HAP-1 (cell line): ENCODE data around the gene CENPT.

Source experiments
- DNase-seq, 2 experiments: peaks; one replicate each; pipeline ENCODE4 v3.0.0-alpha.2; 2016 to 2020; ENCODE audit warnings: low spot score in 2 of 2
- H3K27me3 ChIP-seq: fragments of 250-450 bp; sonication (Bioruptor Pico); 2 replicates; pipeline ENCODE4 v1.5.1; 2020; ENCODE audit warnings: low read depth, mild to moderate bottlenecking, moderate library complexity
- H3K36me3 ChIP-seq: fragments of 250-450 bp; sonication (Bioruptor Pico); replicated peaks from 2 replicates; pipeline ENCODE4 v1.5.1; 2020; ENCODE audit warnings: mild to moderate bottlenecking
- H3K4me1 ChIP-seq: fragments of 250-450 bp; sonication (Bioruptor Pico); 2 replicates; pipeline ENCODE4 v1.5.1; 2020; ENCODE audit warnings: mild to moderate bottlenecking
- H3K4me3 ChIP-seq: fragments of 250-450 bp; sonication (Bioruptor Pico); 2 replicates; pipeline ENCODE4 v1.5.1; 2020; ENCODE audit warnings: mild to moderate bottlenecking, moderate library complexity
- H3K9me3 ChIP-seq: fragments of 250-450 bp; sonication (Bioruptor Pico); 2 replicates; pipeline ENCODE4 v1.5.1; 2020; ENCODE audit warnings: mild to moderate bottlenecking, moderate library complexity
- in situ Hi-C: fragments of 300-500 bp; cut with MboI; formaldehyde crosslinking; loops from 3 replicates; pipeline ENCODE4 v1.14.3; 2020; ENCODE audit warnings: low sequenced_read_pairs, inconsistent platforms, mixed read lengths

CENPT gene

DNA sequence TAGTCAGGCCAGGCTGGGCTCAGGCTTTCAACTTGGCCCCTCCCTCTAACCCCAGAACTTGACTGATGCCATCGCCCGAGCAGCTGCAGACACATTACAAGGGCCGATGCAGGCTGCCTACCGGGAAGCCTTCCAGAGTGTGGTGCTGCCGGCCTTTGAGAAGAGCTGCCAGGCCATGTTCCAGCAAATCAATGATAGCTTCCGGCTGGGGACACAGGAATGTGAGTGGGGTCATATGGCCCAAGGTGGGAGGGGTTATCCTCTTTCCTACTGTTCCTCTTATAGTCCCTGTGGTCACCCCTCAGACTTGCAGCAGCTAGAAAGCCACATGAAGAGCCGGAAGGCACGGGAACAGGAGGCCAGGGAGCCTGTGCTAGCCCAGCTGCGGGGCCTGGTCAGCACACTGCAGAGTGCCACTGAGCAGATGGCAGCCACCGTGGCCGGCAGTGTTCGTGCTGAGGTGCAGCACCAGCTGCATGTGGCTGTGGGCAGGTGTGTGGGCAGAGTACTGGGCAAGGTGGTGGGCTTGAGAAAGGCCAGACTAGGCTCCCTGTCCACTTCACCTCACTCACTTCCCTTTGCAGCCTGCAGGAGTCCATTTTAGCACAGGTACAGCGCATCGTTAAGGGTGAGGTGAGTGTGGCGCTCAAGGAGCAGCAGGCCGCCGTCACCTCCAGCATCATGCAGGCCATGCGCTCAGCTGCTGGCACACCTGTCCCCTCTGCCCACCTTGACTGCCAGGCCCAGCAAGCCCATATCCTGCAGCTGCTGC, 35.1 kb upstream of the CENPT start:
- Histone ChIP-seq H3K4me3 (no peak overlapping the region), H3K27me3 (no peaks in the 10 kb centered on the region), H3K36me3 (peaks cover 71% of the 10 kb centered on the region), H3K4me1 (no peaks in the 10 kb centered on the region), H3K9me3 (no peaks in the 10 kb centered on the region)
- no peak for DNase-seq
- in situ Hi-C loops: no loop called here

DNA sequence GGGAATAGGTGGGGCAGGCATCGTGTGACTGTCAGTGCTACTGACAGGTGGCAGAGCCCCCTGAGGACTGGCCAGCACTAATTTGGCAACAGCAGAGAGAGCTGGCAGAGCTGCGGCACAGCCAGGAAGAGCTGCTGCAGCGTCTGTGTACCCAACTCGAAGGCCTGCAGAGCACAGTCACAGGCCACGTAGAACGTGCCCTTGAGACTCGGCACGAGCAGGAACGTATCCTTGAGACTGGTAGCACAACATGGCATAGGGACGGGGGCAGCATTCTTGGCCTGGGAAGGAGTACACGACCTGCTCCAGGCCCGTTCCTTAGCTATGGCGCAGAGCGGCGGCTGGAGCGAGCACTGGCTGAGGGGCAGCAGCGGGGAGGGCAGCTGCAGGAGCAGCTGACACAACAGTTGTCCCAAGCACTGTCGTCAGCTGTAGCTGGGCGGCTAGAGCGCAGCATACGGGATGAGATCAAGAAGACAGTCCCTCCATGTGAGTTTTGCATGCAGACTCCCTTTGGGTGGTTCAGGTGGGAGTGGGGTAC, 34.2 kb upstream of the CENPT start:
- DNase-seq: no peak
- no peaks in the 10 kb centered on the region for H3K4me1 ChIP-seq
- no peak overlapping the region for H3K4me3 ChIP-seq
- in situ Hi-C loops: no loop called here
- H3K36me3 ChIP-seq: peaks cover 80% of the 10 kb centered on the region
- H3K9me3 ChIP-seq: no peaks in the 10 kb centered on the region
- no peaks in the 10 kb centered on the region for H3K27me3 ChIP-seq

DNA sequence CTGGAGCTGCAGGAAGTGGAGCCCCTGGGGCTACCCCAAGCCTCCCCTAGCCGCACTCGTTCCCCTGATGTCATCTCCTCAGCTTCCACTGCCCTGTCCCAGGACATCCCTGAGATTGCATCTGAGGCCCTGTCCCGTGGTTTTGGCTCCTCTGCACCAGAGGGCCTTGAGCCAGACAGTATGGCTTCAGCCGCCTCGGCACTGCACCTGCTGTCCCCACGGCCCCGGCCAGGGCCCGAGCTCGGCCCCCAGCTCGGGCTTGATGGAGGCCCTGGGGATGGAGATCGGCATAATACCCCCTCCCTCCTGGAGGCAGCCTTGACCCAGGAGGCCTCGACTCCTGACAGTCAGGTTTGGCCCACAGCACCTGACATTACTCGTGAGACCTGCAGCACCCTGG, 33.1 kb upstream of the CENPT start:
- H3K4me3 ChIP-seq: no peak overlapping the region
- in situ Hi-C loops: no loop called here
- no peaks in the 10 kb centered on the region for H3K27me3 ChIP-seq
- no peaks in the 10 kb centered on the region for H3K4me1 ChIP-seq
- no peak for DNase-seq
- H3K36me3 ChIP-seq: peaks cover 88% of the 10 kb centered on the region
- H3K9me3 ChIP-seq: no peaks in the 10 kb centered on the region

DNA sequence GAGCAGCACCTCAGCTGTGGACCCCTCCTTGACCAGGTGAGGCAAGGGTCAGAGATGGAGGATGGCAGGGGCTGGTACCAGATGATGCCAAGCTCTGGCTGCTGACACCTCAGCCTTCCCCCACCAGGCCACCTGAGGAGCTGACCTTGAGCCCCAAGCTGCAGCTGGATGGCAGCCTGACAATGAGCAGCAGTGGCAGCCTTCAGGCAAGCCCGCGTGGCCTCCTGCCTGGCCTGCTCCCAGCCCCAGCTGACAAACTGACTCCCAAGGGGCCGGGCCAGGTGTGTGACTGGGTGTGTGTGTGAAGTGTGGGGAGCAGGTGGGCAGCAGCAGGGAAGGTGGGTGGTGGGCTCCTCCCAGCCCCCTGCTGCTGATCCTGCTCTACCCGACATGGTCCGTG, 32.4 kb upstream of the CENPT start:
- Histone ChIP-seq H3K4me1 (no peaks in the 10 kb centered on the region), H3K9me3 (no peaks in the 10 kb centered on the region), H3K36me3 (peaks cover 88% of the 10 kb centered on the region), H3K27me3 (no peaks in the 10 kb centered on the region), H3K4me3 (no peak overlapping the region)
- in situ Hi-C loops: no loop called here
- DNase-seq: no peak

DNA sequence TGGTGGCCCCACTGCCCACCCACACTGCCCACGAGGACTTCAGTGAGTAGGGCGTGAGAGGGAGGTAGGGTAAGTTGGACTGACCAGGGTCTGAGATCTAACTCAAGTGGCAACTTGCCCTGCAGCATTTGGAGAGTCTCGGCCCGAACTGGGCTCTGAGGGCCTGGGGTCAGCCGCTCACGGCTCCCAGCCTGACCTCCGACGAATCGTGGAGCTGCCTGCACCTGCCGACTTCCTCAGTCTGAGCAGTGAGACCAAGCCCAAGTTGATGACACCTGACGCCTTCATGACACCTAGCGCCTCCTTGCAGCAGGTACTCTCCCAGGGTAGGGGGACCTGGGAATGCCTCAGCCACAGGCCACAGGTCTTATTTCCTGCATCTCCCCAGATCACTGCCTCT, 32.0 kb upstream of the CENPT start:
- Histone ChIP-seq H3K36me3 (peaks cover 84% of the 10 kb centered on the region), H3K9me3 (no peaks in the 10 kb centered on the region), H3K27me3 (no peaks in the 10 kb centered on the region), H3K4me1 (no peaks in the 10 kb centered on the region), H3K4me3 (no peak overlapping the region)
- no peak for DNase-seq
- in situ Hi-C loops: no loop called here

- peaks cover 6% of the 10 kb centered on the region for H3K4me1 ChIP-seq
- in situ Hi-C loops: no loop called here
- no peaks in the 10 kb centered on the region for H3K9me3 ChIP-seq
- no peak for DNase-seq
- no peaks in the 10 kb centered on the region for H3K27me3 ChIP-seq
- H3K36me3 ChIP-seq: peaks cover 78% of the 10 kb centered on the region
- H3K4me3 ChIP-seq: no peak overlapping the region
Measured at GRCh38 chr16:67878846-67879245, 31.4 kb upstream of the CENPT start.

- in situ Hi-C loops: no loop called here
- Histone ChIP-seq H3K4me1 (peaks cover 6% of the 10 kb centered on the region), H3K36me3 (peaks cover 73% of the 10 kb centered on the region), H3K9me3 (no peaks in the 10 kb centered on the region), H3K4me3 (no peak overlapping the region), H3K27me3 (no peaks in the 10 kb centered on the region)
- no peak for DNase-seq
Measured at GRCh38 chr16:67878232-67878631, 30.7 kb upstream of the CENPT start.

- in situ Hi-C loops: no loop called here
- H3K27me3 ChIP-seq: no peaks in the 10 kb centered on the region
- H3K9me3 ChIP-seq: no peaks in the 10 kb centered on the region
- H3K36me3 ChIP-seq: peaks cover 66% of the 10 kb centered on the region
- H3K4me1 ChIP-seq: peaks cover 11% of the 10 kb centered on the region
- DNase-seq: no peak
- no peak overlapping the region for H3K4me3 ChIP-seq
Measured at GRCh38 chr16:67877064-67877463, 29.6 kb upstream of the CENPT start.

DNA sequence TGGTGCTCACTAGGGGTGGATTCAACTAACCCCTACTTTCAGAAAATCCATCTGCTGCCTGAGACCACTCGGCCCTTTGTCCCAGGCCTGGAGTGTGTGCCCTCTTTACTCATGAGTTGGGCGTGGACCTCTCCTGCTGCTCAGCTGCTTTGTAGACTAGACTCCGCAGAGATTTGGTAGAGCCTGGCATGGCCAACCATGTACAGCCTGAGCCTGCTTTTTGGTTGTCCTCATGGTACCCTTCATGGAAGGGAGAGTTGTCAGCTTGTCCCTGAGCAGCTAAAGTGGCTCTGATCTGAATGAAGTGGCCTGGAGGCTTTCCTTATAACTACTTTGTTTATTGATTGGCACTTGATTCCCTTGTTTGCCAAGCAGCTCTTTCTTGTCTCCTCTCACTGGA, 26.9 kb upstream of the CENPT start:
- Histone ChIP-seq H3K4me3 (peak overlapping the region; percentile 89), H3K36me3 (peaks cover 63% of the 10 kb centered on the region), H3K27me3 (no peaks in the 10 kb centered on the region), H3K4me1 (peaks cover 11% of the 10 kb centered on the region), H3K9me3 (no peaks in the 10 kb centered on the region)
- in situ Hi-C loops: no loop called here
- no peak for DNase-seq

GRCh38 chr16:67873435-67874370, 26.2 kb upstream of the CENPT start:
- in situ Hi-C loops: no loop called here
- Histone ChIP-seq H3K4me3 (peak overlapping the region; percentile 89), H3K4me1 (peaks cover 11% of the 10 kb centered on the region), H3K27me3 (no peaks in the 10 kb centered on the region), H3K36me3 (peaks cover 63% of the 10 kb centered on the region), H3K9me3 (no peaks in the 10 kb centered on the region)
- peak in 1 of 2 experiments; percentile 24 for DNase-seq

DNA sequence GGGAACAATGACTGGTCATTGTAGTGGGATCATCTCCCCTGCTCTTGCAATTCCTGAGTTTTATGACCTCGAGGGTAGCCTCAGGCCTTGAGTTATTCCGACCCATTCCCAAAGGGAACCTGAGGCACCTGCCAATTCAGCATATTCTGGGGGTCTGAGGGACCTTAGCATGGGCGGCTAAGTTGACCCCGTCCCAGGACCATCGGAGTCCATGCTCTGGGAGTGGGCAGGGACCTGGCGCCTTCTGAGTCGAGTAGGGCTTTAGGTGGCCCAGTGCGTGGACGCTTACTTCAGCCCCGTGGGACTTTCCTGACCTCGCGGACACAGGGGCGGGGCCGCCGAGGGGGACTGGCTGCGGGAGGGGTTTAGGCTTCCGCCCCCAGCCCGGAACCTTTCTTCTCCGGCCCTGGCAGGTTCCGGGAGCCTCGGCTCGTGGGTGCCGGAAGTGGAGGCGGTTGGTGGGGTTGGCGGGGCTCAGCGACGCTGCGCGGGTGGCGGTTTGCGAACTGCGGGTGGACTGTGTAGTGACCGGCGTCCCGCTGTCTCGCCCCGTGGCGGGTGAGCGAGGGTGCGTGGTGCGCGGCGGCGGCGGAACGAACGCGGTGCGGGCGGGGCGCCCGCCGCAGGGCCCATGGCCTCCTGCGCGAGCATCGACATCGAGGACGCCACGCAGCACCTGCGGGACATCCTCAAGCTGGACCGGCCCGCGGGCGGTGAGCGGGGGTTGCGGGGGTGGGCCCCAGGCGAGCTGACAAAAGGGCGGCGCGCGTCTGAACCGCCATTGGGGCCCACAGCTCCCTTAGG, 25.3 kb upstream of the CENPT start, which contains the start of gene EDC4:
Gene EDC4, plus strand, starts transcription at position 422 of the 804 bp plus-strand sequence. Its CDS starts 210 bp downstream, at position 632.
- peaks cover 11% of the 10 kb centered on the region for H3K4me1 ChIP-seq
- DNase-seq: peak; percentile 61 to 88
- no peaks in the 10 kb centered on the region for H3K27me3 ChIP-seq
- in situ Hi-C loops: no loop called here
- H3K9me3 ChIP-seq: no peaks in the 10 kb centered on the region
- H3K4me3 ChIP-seq: peak within 1 kb of the TSS; percentile 89
- H3K36me3 ChIP-seq: peaks cover 63% of the 10 kb centered on the region

GRCh38 chr16:67872131-67872630, 24.7 kb upstream of the CENPT start:
- H3K9me3 ChIP-seq: no peaks in the 10 kb centered on the region
- peaks cover 63% of the 10 kb centered on the region for H3K36me3 ChIP-seq
- no peak for DNase-seq
- no peaks in the 10 kb centered on the region for H3K27me3 ChIP-seq
- peaks cover 11% of the 10 kb centered on the region for H3K4me1 ChIP-seq
- H3K4me3 ChIP-seq: peak overlapping the region; percentile 89; the same call in 1 of the 2 replicates
- in situ Hi-C loops: no loop called here

DNA sequence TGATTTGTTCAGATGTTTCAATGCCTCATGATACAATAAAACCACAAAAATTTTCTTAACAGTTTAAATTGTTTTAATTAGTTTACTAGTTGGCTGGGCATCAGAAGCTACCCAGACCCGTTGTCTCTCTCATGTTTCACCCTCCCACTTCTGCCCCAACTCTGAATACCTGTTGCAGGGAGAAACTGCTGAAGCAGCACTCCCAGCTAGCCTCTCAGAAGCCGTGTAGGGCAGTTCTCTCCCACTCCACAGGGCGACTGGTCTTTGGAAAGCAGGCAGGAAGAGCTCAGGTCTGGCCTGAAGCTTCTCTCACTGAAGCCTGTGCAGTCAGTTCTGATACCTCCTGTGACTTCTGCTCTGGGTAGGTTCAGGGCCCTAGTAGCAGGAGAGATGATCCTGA, 23.8 kb upstream of the CENPT start:
- Histone ChIP-seq H3K9me3 (no peaks in the 10 kb centered on the region), H3K36me3 (peaks cover 64% of the 10 kb centered on the region), H3K27me3 (no peaks in the 10 kb centered on the region), H3K4me3 (no peak overlapping the region), H3K4me1 (peaks cover 11% of the 10 kb centered on the region)
- in situ Hi-C loops: no loop called here
- DNase-seq: no peak
